HG03457 (cell line): ENCODE data around the gene KPNB1.
"Not testable (repeated sequence)": the region's sequence is repeated elsewhere in the genome, so short reads cannot be mapped to it uniquely, and the experiment has no call there.

ENCODE experiments used
- ATAC-seq: cut with Tn5 transposase; IDR thresholded peaks from one replicate; pipeline ENCODE4 v1.9.1; 2021; ENCODE audit warnings: moderate number of reproducible peaks; ENCODE audit not compliant: unreplicated experiment

The KPNB1 gene

DNA sequence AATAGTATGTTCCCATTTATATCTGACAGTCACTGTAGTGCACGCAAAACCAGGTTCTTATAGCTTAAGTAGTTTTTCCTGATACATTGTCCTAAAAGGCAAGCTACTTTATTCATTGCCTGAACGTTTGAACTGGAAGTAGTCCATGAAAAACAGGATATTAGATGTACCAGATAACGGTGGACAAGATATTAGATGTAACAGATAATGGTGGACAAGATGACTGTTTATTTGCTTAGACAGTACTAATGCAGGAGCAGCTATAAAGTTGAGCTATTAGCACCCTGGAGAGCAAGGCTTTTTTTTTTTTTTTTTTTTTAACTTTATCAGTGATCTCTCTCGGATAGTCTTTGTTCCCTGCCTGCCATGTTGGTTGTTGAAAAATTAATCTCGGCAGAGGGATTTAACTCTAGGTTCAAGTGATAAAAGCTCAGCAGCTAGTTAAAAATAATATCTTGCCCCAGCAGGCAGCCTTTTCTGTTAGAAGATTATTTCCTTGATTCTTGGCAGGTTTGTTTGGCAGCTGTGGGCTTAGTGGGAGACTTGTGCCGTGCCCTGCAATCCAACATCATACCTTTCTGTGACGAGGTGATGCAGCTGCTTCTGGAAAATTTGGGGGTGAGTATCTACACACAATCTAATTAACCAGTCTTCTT, 26.9 kb downstream of the KPNB1 start:
- ATAC-seq: no peak

- ATAC-seq: no peak
Observed at GRCh38 chr17:47678196-47678595, 28.5 kb downstream of the KPNB1 start.

DNA sequence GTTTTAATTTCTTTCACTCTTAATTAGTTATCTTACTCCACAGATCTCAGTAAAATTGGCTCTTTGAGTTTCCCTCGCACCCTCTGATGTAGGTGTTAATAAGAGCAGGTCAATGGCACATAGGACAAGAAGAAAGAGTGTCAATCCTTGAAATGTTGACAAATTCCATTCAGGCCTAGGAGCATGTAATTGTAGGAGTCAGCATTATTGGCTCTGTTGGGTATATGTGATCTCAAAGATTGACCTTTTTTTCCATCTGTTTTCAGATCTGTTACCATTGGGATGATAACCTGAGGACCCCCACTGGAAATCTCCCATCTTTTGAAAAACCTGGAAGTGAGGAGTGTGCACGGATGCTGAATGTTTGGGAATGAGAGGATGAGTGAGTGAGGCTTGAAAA, 32.4 kb downstream of the KPNB1 start:
- no peak for ATAC-seq

DNA sequence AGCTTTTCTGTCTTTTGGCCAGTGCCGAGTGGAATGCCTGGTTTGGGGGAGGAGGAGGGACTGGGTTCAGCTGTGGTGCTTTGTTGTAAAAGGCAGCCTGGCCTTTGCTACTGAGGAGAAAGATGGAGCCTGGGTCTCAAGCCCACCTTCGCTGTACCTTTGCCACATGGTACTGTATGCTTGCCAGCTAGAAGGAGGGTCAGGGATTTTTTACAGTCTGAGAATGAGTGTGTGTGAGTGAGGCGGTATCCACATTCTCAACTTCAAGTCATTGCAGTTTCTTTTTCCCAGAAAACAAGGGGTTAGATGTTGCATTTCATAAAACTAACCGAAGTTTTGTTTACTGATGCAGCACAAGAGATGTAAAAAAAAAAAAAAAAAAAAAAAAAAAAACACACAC, 33.0 kb downstream of the KPNB1 start:
- not testable (repeated sequence) for ATAC-seq

DNA sequence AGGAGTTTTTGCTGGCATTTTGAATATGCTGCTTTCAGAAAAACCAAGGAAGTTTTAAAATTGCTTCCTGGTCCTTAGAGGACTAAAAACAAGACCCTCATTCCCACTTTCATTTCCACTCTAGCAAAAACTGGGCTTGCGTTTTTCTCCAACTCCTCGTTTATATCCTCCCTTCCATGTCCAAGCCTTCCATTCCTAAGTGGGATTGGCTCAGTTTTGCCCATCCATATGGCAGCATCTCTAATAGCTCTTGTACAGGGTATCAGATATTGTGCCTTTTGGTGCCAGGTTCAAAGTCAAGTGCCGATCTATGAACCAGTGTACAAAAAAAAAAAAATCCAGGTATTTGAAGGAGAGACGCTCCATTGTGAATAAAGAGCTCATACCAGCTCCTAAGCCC, 34.3 kb downstream of the KPNB1 start:
- ATAC-seq: no peak

DNA sequence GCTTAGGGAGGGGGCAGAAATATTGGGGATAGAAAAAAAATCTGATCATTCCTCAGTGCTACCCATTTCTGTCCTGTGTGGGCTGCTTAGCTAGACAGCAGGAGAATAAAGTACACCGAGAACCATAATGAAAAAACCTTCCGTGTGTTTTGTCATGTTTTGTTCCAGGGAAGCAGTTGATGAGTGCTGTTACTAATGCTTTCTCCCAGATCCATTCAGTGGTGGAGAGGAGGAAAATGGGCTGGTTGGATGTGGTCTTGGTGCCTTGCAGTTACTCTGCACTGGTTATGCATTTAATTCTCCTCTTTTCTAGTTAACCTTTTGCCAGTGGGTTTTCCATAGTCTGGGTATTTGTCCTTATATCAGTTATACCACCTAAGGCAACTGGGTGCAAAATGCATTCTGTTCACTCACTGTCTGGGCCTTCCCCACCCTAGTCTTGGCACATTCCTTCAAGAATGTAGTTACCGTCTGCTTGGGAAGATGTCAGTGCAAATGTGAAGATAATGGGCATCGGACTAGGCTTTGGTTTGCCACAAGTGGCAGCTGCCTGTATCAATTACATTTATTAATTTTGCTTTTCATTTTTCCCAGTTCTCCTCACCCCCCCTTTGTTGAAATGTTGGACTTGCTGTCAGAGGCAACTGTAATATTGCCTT, 34.9 kb downstream of the KPNB1 start:
- no peak for ATAC-seq

GRCh38 chr17:47685556-47686275, 36.0 kb downstream of the KPNB1 start:
- no peak for ATAC-seq

GRCh38 chr17:47686276-47686635, 36.5 kb downstream of the KPNB1 start:
- no peak for ATAC-seq

- no peak for ATAC-seq
Observed at GRCh38 chr17:47686664-47687327, 37.1 kb downstream of the KPNB1 start.

GRCh38 chr17:47687328-47687690, 37.6 kb downstream of the KPNB1 start:
- ATAC-seq: no peak

DNA sequence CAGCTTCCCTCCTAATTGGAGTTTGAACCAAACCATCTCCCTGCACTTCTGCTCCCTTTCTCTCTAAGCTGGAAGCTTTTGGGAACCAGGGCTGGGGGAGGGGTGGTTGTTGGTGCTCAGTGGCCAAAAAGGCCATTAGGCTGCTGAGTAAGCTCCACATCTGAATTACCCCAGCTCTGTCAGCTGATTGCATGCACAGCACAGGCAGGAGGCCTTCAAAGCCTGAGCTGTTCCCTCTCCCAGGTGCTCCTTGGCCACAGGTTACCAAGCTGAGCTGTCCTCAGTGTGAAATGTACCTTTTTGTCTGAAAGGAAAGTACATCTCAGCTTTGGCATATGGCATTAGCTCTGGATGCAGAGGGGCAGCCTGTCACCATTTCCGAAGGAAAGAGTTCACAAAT, 38.0 kb downstream of the KPNB1 start:
- no peak for ATAC-seq

- no peak for ATAC-seq
Observed at GRCh38 chr17:47690121-47690520, 40.4 kb downstream of the KPNB1 start.

DNA sequence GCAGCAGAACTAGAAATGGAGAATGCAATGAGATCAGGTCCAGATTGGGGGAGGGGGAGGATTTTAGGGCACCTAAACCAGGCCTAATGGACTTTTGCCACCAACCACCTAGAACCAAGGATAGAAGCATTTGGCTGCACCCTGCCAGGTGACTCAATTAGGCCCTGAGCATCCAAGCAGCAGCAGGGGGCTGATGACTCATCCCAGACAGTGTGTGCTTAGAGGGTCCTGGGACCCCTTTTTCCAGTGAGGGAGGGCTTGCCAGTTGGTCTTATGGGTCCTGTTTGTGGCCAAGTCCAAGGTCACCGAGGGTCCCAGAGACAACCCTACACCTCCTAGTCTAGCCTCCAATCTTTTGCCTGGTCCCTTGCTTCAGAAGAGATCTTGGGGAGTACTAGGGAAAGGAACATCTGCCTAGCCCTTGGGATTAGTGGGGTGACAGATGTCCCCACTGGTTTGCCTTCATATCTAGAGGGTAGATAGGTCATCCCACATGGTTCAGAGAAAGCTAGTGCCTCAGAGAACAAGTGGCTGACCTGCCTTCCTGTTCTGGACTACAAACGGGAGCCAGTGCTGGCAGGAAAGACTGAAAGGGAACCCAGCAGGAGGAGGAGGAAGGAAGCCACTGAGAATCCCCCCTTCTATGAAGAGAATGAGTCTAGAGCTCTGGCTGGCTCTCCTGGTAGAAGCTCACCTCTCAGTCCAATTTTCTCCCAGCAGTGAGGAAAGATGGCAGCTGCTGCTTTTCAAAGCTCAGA, 42.6 kb downstream of the KPNB1 start:
- no peak for ATAC-seq

DNA sequence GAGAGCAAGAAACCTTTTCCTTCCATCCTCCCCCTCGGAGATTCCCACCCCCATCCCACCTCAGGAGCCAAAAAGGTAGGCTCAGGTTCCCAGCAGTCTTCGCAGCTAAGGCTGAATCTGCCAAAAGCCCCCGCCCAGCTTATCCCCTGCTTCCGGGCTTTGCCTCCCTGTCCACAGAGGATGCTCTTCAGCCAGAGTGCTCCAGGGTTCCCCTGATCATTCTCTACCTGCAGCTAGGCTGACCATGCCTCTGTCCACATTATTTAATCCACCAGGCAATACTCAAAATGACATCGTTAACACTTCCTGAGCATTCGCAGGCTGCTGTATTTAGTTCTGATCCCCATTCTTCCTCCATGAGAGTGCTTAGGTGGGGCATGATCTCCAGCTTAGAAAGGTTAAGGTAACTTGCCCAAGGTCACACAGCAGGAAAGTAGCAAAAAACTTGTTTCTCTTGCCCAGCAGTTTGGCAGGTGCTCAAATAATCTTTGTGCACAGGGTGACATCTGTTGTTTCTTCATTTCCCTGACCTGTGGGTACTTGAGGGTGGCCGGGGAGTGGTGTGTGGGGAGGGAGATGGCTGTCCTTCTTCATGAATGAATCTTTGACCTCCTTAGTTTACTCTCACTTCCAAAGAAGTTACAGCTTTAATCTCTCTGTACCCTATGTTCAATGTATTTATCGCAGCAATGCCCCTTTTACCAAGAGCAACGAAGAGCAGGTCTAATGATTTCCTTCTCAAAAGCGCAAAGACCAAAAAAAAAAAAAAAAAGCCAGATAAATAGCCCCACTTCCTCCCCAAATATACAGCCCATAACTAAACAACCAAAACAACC, 43.4 kb downstream of the KPNB1 start:
- ATAC-seq: no peak

DNA sequence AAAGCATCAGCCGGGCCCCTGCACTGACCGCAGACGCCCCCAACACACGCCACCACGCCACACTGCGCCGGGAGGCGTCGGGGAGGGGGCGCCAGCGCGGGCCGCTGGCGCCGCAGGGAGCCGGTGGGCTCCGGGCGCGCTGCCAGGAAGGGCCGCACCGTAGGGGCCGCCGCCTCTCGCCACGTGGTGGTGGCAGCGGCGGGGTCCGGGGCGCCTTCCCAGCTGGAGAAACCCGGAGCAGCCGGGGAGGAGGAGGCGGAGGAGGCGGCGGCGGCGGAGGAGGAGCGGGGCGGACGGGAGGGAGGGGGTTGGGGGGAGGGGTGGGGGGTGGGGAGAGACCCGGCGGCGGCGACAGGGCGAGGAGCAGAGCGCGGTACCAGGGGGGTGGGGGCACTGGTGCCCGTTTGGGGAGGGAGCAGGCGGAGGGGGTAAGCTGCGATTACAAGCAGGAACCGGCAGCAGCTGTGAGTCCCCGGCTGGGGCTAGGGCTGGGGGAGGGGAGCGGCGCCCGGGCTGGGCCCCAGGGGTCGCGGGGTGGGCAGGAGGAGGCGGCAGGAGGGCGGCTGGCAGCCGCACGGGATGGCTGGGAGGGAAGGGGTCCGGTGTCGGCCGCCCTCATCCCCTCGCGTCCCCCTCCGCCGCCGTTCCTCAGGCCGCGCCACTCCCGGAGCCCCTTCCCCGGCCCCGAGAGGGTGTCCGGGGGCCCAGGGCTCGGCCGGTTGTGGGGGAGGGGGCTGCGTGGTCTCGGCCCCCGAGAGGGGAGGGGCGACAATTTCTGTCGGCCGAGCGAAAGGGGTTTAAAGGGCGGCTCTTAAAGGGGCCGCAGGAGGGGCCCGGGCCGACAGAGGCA, 44.2 kb downstream of the KPNB1 start, which contains the start of gene TBKBP1:
Gene TBKBP1 (plus strand): TSS at position 431 of the 850 bp plus-strand sequence. CDS start 1,952 bp downstream, outside the sequence.
- ATAC-seq: no peak

GRCh38 chr17:47694581-47695428, 45.1 kb downstream of the KPNB1 start:
- ATAC-seq: no peak

- no peak for ATAC-seq
Observed at GRCh38 chr17:47695429-47696376, 46.0 kb downstream of the KPNB1 start.
